ENCODE results near the gene CACNG7.

- TF ChIP-seq ARNTL (CRISPR knock-in tag; IDR thresholded peaks at IDR 0.05; ENCODE audit: borderline replicate concordance, low read depth) (no peak), GLIS3 (CRISPR knock-in tag; IDR thresholded peaks at IDR 0.05) (no peak), CREB5 (CRISPR knock-in tag; IDR thresholded peaks at IDR 0.05; ENCODE audit: low read depth) (no peak), SNAI2 (CRISPR knock-in tag; IDR thresholded peaks at IDR 0.05) (no peak), CSRNP3 (CRISPR knock-in tag; IDR thresholded peaks at IDR 0.05) (no peak), CSDC2 (CRISPR knock-in tag; IDR thresholded peaks at IDR 0.05) (no peak), ZNF70 (CRISPR knock-in tag; IDR thresholded peaks at IDR 0.05) (no peak), TCF4 (CRISPR knock-in tag; IDR thresholded peaks at IDR 0.05; ENCODE audit: borderline replicate concordance) (no peak)
- TF ChIP-seq, protein P1, sequence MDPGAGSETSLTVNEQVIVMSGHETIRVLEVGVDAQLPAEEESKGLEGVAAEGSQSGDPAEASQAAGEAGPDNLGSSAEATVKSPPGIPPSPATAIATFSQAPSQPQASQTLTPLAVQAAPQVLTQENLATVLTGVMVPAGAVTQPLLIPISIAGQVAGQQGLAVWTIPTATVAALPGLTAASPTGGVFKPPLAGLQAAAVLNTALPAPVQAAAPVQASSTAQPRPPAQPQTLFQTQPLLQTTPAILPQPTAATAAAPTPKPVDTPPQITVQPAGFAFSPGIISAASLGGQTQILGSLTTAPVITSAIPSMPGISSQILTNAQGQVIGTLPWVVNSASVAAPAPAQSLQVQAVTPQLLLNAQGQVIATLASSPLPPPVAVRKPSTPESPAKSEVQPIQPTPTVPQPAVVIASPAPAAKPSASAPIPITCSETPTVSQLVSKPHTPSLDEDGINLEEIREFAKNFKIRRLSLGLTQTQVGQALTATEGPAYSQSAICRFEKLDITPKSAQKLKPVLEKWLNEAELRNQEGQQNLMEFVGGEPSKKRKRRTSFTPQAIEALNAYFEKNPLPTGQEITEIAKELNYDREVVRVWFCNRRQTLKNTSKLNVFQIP (CRISPR knock-in tag; IDR thresholded peaks at IDR 0.05; ENCODE audit: borderline replicate concordance, low read depth): no peak
- TF ChIP-seq, protein P2, sequence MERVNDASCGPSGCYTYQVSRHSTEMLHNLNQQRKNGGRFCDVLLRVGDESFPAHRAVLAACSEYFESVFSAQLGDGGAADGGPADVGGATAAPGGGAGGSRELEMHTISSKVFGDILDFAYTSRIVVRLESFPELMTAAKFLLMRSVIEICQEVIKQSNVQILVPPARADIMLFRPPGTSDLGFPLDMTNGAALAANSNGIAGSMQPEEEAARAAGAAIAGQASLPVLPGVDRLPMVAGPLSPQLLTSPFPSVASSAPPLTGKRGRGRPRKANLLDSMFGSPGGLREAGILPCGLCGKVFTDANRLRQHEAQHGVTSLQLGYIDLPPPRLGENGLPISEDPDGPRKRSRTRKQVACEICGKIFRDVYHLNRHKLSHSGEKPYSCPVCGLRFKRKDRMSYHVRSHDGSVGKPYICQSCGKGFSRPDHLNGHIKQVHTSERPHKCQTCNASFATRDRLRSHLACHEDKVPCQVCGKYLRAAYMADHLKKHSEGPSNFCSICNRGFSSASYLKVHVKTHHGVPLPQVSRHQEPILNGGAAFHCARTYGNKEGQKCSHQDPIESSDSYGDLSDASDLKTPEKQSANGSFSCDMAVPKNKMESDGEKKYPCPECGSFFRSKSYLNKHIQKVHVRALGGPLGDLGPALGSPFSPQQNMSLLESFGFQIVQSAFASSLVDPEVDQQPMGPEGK (CRISPR knock-in tag; IDR thresholded peaks at IDR 0.05; ENCODE audit: borderline replicate concordance): no peak
- TF ChIP-seq, protein P3, sequence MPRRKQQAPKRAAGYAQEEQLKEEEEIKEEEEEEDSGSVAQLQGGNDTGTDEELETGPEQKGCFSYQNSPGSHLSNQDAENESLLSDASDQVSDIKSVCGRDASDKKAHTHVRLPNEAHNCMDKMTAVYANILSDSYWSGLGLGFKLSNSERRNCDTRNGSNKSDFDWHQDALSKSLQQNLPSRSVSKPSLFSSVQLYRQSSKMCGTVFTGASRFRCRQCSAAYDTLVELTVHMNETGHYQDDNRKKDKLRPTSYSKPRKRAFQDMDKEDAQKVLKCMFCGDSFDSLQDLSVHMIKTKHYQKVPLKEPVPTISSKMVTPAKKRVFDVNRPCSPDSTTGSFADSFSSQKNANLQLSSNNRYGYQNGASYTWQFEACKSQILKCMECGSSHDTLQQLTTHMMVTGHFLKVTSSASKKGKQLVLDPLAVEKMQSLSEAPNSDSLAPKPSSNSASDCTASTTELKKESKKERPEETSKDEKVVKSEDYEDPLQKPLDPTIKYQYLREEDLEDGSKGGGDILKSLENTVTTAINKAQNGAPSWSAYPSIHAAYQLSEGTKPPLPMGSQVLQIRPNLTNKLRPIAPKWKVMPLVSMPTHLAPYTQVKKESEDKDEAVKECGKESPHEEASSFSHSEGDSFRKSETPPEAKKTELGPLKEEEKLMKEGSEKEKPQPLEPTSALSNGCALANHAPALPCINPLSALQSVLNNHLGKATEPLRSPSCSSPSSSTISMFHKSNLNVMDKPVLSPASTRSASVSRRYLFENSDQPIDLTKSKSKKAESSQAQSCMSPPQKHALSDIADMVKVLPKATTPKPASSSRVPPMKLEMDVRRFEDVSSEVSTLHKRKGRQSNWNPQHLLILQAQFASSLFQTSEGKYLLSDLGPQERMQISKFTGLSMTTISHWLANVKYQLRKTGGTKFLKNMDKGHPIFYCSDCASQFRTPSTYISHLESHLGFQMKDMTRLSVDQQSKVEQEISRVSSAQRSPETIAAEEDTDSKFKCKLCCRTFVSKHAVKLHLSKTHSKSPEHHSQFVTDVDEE (CRISPR knock-in tag; IDR thresholded peaks at IDR 0.05): no peak
Observed at GRCh38 chr19:53870485-53870844, 38.6 kb upstream of the CACNG7 start.
